IPS-NIHi7 (cell line): Measurements from ENCODE around the gene CGNL1.

ENCODE experiments used
- DNase-seq: peaks from one replicate; pipeline ENCODE4 v3.0.0; 2012; ENCODE audit warnings: mixed read lengths; ENCODE audit errors: extremely low spot score

The CGNL1 gene

DNA sequence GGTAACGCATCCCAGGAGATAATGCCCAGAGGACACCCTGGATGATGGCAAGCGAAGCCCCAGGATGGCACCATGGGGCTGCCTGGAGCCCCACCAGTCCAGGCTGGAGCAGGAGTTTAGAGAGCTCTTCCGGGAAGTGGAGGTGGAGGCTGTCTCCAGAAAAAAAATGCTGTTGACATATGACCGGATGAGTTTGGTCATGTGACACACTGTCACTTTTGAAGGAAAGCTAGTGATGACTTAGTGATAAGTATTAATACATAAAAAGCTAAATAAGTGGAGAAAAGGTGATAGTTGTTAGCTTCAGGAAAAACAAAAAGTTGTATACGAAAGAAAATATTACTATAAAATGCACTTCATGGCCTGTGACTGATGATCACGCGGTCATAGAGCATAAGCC, 195.4 kb downstream of the CGNL1 start:
- DNase-seq = no peak

DNA sequence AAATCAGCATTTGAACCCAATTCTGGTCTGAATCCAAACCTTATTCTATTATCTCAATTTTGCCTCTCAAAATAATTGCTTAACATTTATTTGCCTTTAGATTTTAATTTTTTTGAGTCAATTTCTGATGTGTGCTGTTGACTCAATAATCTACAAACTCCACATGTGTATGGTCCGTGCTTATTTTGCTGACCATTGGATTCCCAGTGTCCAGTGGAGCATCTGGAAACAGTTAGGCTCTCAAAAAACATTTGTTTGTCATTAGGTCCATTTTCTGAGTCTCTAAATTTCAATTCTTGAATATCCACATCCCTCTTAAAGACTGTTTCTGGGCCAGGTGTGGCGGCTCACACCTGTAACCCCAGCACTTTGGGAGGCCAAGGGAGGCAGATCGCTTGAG, 196.2 kb downstream of the CGNL1 start:
- DNase-seq = no peak

DNA sequence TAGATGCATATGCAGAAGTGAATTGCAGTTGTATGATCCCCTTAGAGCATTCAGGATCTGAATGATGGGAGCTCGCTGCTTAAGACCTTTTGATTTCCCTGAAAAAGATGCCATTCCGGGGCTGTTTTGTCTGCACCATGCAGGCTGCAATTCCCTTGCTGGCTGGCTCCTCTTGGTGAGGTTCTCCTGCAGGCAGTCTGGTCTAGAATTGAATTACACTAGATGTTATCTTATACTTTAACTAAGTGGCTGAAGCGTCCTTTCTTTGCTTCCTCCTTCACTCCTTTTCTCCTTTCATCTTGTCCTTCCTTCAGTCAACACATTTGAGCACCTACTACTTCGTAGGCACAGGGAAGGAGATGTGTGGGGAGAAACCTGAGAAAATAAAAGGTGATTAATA, 196.8 kb downstream of the CGNL1 start:
- no peak for DNase-seq

DNA sequence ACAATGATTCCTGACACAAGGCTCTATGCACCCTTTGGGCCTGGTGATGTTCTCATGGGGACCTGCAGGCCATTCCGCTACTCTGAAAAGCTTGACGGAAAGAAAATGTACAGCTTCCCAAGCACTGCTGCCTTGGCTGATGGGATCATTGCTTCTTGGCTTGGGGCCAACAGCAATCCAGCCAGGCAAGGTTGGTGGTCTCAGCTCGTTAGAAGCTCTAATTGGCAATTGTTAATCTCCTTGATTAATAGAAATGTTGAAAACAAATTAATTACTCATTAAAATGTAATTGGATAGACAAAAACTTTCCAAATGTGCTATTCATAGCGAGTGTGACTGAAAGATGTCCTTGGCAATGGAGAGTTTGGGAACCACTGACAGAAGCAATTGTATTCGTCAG, 199.1 kb downstream of the CGNL1 start:
- no peak for DNase-seq

DNA sequence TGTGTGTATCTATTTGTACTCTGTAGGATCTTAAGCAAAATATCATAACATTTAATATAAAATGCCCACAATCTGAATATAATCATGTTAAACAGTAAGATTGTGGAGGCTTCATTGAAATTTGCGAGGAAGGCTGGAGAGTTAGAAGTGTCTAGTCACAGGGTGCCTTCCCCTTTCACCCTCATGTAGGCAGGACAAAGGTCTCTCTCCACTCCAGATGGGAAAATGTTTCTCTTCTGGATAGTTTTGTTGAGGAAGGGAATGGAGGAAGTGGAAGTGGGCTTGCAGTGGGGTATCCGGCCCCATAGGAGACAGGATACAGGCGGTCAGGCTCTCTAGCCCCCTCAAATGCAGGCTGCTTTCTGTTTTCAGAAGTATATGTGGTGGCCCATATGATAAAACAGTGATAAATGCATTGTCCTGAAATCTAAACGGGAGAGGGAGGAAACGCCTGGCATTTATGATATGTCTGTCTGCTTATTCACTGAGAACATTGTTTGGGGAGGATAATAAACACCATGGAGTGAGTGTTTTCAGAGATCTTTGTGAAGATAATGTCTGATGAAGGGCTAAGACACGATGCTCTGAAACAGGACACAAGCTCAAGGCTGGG, 202.1 kb downstream of the CGNL1 start:
- DNase-seq = no peak

DNA sequence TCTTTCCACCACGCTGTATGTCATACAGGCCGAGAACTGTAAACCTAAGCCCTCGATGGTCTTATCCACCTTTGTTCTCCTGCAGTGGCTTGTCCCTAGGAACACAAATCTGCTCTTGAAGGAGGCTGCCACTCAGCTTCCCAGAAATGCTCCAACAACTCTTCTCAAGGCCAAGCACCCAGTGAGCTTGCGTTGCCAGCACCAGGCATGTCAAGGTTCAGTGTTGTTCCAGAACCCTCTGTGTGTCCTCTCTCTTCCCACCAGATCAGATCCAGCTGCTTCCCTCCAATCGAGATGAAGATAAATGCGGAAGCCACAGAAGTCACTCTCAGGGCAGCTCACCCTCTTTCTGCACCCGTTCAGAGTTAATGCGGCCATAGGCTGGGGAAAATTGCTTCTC, 204.1 kb downstream of the CGNL1 start:
- DNase-seq = no peak

DNA sequence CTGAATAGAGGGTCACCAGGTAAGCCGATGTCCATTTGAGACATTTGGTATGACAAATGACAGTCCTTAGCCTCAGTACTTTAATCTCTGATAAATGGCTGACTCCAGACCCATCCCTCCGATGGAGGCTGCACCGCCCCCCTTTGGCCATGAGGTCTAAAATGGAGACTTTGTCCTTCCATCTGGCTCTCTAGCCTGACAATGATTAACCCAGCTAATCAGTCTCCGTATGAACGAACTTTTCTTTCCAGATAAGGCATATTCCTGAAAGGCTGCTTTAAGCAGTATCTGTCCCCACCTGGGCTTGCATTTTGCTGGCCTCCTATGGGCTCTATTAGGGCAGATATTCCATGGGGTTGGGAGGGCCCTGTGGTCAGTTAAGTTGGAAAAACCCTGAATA, 204.6 kb downstream of the CGNL1 start:
- DNase-seq = no peak

DNA sequence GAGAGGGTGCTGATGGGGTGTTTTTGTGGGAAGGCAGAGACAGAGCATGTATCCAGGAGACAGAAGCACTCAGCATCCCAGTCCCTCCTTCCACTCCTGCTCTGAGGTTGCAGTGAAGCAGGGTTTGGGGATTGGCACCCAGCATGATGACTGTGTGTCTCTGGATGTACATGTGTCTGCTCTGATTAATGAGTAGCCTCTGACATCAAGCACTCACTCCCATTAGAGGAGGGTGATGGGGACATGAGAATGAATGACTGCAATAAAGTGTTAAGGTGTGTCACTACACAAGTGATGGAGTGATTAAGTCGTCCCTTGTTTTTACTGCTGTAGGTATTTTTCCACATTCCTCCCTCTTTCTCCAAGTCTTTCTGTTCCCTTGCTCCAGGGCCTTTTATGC, 205.8 kb downstream of the CGNL1 start:
- no peak for DNase-seq

DNA sequence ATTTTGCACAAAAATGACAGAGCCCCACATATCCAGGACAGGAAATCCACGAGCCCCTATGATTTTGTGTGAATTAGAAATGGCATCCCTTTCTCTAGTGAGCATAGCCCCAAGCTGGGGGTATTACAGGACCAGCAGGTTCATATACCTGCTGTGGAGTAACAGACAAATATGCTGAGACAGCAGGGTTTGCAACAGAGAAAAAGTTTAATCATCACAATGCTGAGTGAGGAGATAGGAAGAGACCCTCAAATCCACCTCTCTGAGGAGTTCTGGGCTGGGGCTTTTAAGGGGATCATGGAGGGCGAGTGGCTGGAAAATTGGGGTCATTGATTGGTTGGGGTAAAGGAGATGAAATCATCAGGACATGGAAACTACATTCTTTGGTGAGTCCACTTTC, 207.0 kb downstream of the CGNL1 start:
- DNase-seq = no peak

DNA sequence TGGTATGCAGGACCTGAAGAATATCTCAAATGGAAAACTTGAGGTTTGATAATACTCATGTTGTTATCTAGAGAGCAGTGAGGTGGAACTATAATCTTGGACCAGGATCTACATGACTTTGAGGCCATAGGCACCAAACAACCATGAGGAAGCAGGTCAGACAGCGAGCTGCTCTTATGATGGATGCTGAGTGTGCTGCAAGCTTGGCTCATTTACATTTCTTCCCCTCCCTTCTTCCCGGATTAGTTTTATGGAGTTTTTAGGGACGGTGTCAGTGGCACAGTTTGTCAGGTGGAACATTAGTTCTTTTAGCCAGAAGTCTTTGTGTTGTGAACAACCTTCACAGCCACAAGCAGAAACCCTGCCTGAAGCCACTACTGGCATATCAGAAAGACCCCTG, 207.4 kb downstream of the CGNL1 start:
- DNase-seq = no peak

DNA sequence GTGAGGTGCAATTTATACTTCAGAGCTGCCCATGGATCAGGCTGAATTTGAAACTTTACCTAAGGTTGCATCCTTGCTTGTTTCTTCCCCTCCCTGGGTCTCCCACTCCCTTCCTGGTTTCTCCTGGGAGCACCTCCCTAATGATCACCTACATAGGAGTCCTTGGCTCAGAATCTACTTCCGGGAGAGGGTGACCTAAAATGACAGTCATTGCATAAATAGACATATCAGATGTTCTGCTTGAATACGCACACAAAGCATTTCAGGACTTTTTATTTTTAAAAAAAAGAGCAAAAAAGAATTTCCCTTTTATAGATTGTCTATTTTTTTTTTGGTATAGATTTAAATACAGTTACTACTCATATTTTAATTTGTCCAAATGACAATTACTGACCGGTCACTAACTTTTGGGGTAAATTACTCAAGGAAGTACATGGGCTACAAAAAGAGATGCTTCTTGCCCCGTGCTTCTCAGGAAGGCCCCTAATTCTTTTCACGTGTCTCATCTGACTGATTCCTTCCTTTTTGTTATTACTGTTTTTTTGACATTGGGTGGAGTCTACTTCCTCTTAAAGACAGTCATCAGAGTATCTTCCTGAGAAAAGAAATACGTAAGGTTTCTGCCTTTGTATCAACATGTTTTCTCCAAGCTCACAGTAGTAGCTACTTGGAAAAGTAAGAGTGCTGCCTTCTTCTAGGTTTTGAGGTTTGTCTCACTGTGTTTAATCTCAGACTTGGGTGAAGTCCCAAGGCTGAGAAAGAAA, 210.5 kb downstream of the CGNL1 start:
- no peak for DNase-seq

DNA sequence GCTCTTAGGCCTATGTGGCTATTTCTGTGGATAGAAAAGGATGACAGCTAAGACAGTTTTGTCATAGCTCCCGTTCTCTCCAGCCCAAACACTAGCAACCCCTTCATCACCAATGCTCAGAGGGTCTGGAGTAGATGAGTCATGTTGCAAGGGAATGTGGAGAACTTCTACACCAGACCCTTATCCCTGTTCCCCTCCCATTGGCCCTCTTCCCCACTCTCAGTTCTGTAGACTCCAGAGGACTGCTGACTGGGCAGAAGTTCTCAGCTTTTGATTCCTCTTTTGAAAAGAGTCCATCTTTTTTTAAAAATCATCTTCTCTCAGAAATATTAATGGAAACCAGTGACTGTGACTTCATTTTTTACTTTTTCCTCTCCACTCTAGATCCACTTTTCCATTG, 213.0 kb downstream of the CGNL1 start:
- DNase-seq = no peak

DNA sequence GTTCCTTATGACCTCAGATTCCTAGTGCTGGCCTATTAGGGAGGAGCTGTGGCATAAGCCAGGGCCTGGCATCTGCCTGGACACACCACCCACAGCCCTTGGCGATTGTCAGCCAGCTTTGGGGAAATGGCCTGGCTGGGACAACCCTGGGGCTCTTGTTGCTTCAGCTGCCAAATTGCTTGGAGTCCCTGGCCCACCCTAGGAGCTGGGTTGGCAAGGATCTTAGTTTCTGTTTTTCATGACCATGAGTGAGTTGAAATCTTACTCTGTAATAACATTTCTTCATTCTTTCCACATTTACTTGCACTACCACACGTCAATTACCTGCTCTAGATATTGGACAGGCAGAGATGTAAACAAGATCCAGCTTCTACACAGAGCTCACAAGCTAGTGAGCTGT, 213.4 kb downstream of the CGNL1 start:
- DNase-seq = no peak

DNA sequence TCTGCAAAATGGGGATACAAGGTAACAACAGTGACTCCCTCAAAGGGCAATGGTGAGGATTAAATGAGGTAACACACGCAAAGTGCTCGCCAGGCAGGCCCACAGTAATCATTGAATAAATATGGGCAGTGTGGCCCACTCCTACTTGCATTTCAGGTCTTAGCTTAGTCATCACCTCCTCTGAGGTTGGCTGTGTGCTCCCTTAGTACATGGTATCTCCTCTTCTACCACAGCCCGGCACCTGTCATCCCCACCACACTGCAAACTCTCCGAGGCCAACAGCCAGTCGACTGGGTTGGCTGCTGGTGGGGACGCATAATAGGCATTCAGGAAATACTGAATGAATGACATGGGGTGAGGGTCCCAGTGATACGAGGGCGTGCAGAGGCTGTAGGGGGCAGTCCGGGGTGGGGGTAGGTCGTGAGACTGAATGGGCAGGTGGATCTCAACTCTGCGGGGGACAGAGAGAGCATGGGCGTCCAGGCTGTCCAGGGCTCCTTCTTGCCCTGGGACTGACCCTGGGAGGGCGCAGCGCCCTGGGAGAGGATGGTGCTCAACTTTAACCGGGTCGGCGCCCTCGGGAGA, 215.0 kb downstream of the CGNL1 start:
- peak; percentile 35 for DNase-seq

DNA sequence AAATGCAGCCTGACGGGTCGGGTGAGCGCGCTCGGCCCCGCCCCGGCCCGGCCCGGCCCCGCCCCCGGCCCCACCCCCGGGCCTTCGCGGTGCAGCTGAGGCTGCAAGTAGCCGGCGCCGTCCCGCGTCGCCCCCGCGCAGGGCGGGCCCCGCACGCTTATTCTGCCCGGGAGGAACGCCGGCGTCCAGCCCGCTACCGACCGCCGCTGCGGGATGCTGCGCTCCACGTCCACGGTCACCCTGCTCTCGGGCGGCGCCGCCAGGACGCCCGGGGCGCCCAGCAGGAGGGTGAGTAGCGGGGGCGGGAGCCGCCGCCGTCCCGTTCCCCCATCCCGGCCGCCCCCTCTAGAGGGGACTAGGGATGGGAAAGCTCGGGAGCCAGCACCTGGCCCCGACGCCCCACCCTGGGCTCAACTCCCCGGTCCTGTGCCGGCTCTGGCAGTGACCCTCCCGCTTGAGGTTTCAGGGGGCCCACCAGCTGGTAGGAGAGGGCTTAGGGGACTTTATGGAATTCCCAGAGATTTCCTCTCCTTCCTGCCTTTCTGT, 215.6 kb downstream of the CGNL1 start, which contains the start of gene MYZAP:
Gene MYZAP, plus strand, starts transcription at position 83 of the 546 bp plus-strand sequence. Its CDS starts 131 bp downstream, at position 214.
- DNase-seq = peak; percentile 92

DNA sequence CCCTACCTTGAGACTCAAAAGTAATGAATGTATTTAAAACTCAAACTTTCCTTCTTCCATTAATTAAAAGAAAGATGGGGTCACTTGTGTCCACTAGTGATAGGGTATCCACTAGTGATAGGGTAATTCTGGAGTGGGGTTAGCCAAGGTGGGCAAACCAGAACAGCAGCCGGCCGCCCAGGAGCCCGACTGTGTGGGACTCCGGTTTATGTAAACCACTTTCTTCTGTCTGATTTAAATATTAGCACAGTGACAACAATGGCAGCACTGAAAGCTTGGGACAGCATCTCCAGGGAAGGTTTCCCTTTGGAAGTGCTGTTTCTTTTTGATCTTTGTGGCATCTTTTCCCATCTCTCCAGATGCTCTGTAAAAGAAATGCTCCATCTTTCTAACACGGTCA, 216.1 kb downstream of the CGNL1 start:
- DNase-seq = no peak

DNA sequence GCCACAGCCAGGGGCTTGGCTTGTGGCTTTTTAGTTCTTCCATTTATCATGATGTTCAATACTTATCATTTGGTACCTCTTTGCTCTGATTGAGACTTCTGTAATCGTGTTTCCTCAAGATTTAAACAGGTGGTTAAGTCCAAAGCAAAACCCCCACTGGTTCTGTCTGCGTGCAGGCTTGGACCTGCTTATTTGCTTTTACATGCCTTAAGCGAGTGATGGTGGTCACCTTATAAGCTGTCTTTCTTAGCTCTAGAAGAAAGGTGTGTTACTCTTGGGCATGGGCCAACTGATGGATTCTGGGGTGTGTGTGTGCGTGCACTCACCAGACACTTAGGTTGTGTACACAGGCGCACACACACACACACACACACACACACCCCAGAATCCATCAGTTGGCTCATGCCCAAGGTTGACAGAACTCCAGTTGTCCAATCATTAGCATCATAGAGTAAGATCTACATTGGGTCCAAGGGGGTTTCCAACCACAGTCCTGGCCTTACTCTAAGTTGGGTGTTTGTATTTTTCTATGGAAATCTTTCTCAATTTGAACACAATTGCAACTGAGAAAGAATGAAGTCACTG, 216.6 kb downstream of the CGNL1 start:
- no peak for DNase-seq

DNA sequence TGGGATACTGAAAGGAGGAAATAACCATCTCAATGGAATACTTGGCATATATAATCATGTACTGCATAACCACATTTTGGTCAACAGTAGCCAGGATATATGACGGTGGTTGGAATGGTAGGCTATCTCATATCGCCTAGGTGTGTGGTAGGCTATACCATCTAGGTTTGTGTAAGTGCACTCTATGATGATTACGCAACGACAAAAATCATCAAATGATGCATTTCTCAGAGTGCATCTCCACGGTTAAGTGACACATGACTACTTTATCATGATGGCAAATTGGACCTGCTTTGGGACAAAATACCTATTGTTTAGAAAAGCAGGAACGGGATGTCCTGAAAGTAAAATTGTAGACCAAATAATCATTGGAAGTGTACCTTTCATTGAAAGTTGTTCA, 218.2 kb downstream of the CGNL1 start:
- DNase-seq = no peak

DNA sequence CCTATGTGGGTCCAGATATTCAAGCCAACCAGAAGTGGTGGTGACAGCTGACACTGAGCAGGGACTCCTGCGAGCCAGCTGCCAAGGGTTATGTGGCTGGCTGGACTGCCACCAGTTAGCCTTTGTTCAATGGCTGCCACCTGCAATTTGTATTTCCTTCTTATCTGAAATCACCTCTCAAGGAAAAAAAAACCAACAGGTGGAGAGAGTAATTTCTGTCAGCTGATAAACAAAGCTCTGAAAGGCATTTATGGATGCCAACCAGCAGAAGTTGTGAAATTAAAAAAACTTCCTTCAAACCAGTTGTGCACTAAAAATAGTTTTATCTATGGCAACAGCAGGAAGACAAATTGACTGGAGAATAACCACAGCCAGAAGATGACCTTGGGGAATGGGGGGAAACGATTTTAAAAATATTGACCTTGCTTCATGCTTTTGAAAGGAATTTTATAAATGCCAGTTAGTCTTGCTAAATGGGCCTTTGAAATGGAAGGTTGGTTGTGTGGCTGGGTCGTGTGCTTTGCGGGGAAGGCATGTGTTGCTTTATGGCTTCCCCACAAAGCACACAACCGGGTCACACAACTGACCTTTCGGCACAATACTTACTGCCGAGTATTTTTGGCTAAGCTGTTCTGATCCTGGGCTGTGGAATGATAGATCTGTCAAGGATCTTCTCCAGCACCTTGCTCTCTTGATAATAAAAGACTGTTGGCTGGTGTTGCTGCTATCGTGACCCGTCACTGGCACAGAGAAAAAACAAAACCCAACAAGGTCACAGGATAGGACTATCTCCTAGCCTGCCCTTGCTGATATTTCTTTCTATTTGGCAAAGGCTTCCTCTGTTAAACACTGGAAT, 218.9 kb downstream of the CGNL1 start:
- no peak for DNase-seq

DNA sequence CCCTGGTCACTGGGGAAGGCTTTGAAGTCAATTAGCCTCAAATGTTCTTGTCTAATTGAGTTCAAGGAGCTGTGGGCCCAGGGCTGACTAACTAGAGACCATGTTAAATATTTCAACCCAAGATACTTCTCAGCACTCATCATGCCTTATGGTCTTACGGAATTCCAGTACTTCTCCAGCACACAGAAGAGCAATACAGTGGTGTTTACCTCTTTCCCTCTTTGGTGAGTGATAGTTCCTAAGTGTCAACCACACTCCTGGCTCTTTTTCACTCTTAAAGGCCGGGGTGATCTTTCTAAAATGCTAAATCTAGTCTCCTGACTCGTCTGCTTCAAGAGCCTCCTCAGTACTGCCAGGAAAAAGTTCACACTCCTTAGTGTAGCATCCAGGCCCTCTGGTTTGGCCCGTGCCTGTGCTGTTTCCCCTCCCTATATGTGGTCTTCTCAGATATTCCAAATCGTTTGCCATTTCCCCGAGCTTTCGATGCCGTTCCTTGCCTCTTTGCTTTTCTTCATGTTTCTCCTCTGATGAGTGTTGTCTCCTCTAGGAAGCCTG, 220.1 kb downstream of the CGNL1 start:
- no peak for DNase-seq

DNA sequence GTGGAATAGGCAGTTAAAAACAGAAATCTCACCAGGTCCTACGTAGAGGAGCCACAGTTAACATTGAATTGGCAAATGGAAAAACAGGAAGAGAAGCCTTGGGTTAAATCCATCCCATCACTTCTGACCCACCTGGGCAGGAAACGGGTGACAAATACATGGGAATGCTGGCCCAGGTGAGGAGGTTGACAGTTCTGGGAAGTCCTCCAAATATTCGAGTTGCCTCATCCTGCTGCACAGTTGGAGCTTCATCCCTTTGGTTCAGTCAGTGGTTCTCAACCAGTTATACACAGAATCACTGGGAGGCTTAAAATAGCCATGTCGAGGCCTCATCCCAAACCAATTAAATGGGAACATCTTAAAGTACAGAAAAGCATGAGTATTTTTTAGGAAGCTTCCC, 220.7 kb downstream of the CGNL1 start:
- no peak for DNase-seq
